Measurements from ENCODE around the gene WFDC11.
"Not testable (repeated sequence)": the region's sequence is repeated elsewhere in the genome, so short reads cannot be mapped to it uniquely, and the experiment has no call there.

The WFDC11 gene

GRCh38 chr20:45670139-45670538, at the start of gene WFDC11:
Gene WFDC11, minus strand, starts transcription at chr20:45670239. Its CDS starts 19,639 bp downstream, at chr20:45650600.
- no peak for DNase-seq (ENCODE audit: low read depth)

- not testable (repeated sequence) for DNase-seq (ENCODE audit: low read depth)
These were observed 46.2 kb upstream of the WFDC11 start for GRCh38 chr20:45716141-45716688.

GRCh38 chr20:45704969-45705637, 35.1 kb upstream of the WFDC11 start, which contains the start of gene WFDC10B:
Gene WFDC10B, minus strand, starts transcription at chr20:45705019. Its CDS starts 19,027 bp downstream, at chr20:45685992.
- DNase-seq (ENCODE audit: low read depth) = peak; percentile 4

- no peak for DNase-seq (ENCODE audit: low read depth)
These were observed 31.8 kb upstream of the WFDC11 start, which contains the start of gene WFDC13 for GRCh38 chr20:45701873-45702272. Gene WFDC13, plus strand, starts transcription at chr20:45702038. Its CDS starts 86 bp downstream, at chr20:45702124.

- DNase-seq (ENCODE audit: low read depth) = no peak
These were observed 31.1 kb upstream of the WFDC11 start for GRCh38 chr20:45701104-45701503.

GRCh38 chr20:45695496-45695895, 25.5 kb upstream of the WFDC11 start:
- DNase-seq (ENCODE audit: low read depth) = no peak

GRCh38 chr20:45693346-45693745, 23.3 kb upstream of the WFDC11 start:
- DNase-seq (ENCODE audit: low read depth) = not testable (repeated sequence)

- no peak for DNase-seq (ENCODE audit: low read depth)
These were observed 15.9 kb upstream of the WFDC11 start for GRCh38 chr20:45685896-45686295.

- no peak for DNase-seq (ENCODE audit: low read depth)
These were observed 9.6 kb upstream of the WFDC11 start for GRCh38 chr20:45679650-45680049.

GRCh38 chr20:45672765-45673164, 2.7 kb upstream of the WFDC11 start:
- DNase-seq (ENCODE audit: low read depth) = no peak

GRCh38 chr20:45657038-45657437, 13.0 kb downstream of the WFDC11 start:
- not testable (repeated sequence) for DNase-seq (ENCODE audit: low read depth)

GRCh38 chr20:45651726-45652125, 18.3 kb downstream of the WFDC11 start:
- not testable (repeated sequence) for DNase-seq (ENCODE audit: low read depth)

GRCh38 chr20:45649312-45649863, 20.7 kb downstream of the WFDC11 start:
- no peak for DNase-seq (ENCODE audit: low read depth)

- no peak for DNase-seq (ENCODE audit: low read depth)
These were observed 22.5 kb downstream of the WFDC11 start for GRCh38 chr20:45647441-45648050.

GRCh38 chr20:45646875-45647274, 23.2 kb downstream of the WFDC11 start:
- DNase-seq (ENCODE audit: low read depth) = no peak

GRCh38 chr20:45645869-45646268, 24.2 kb downstream of the WFDC11 start:
- not testable (repeated sequence) for DNase-seq (ENCODE audit: low read depth)

- DNase-seq (ENCODE audit: low read depth) = not testable (repeated sequence)
These were observed 29.0 kb downstream of the WFDC11 start for GRCh38 chr20:45641076-45641475.

GRCh38 chr20:45639687-45640086, 30.4 kb downstream of the WFDC11 start:
- no peak for DNase-seq (ENCODE audit: low read depth)

GRCh38 chr20:45636513-45636912, 33.5 kb downstream of the WFDC11 start:
- DNase-seq (ENCODE audit: low read depth) = no peak

GRCh38 chr20:45631184-45631583, 38.9 kb downstream of the WFDC11 start, which contains the start of gene WFDC9:
Gene WFDC9, minus strand, starts transcription at chr20:45631284. Its CDS starts 21,103 bp downstream, at chr20:45610181.
- no peak for DNase-seq (ENCODE audit: low read depth)

GRCh38 chr20:45630371-45630770, 39.7 kb downstream of the WFDC11 start:
- peak; percentile 8 for DNase-seq (ENCODE audit: low read depth)

- peak; percentile 58 for DNase-seq (ENCODE audit: low read depth)
These were observed 40.4 kb downstream of the WFDC11 start, which contains the start of gene WFDC10A for GRCh38 chr20:45629496-45630100. Gene WFDC10A, plus strand, starts transcription at chr20:45629739. Its CDS starts 75 bp downstream, at chr20:45629814.

All from amniotic epithelial cell (primary cell).